ENCODE results near the gene SLC39A9. TPM values are rescaled to one million over a fixed set of nuclear protein-coding genes. Genes with fewer than 3 reads are reported as not detected.
A peak's percentile ranks its signal among the peaks of the same experiment; 100 is the strongest.

Gene SLC39A9
- total RNA-seq, 1 donor from 2014 or later: 61.2 TPM

- H3K9ac ChIP-seq: peak overlapping the region; percentile 69
- Mint-ChIP-seq H3K27ac (peak overlapping the region; percentile 100), H3K9me3 (no peaks in the 10 kb centered on the region), H3K4me1 (peaks cover 36% of the 10 kb centered on the region), H3K27me3 (ENCODE audit: insufficient read depth, low read depth) (no peaks in the 10 kb centered on the region), H3K4me3 (peak overlapping the region; percentile 94), H3K36me3 (peaks cover 18% of the 10 kb centered on the region)
- peaks cover 66% of the 10 kb centered on the region for H4K20me1 ChIP-seq (ENCODE audit: low read depth)
- no peaks in the 10 kb centered on the region for H3K27me3 ChIP-seq
- DNase-seq (ENCODE audit: low spot score): no peak
- H3K79me2 ChIP-seq (ENCODE audit: low read depth): peaks cover 96% of the 10 kb centered on the region
- H3K4me2 ChIP-seq: peak overlapping the region; percentile 84
- peaks cover 35% of the 10 kb centered on the region for H3K4me1 ChIP-seq
- no peak for TF ChIP-seq EZH2phosphoT487 (IDR thresholded peaks at IDR 0.05)
- TF ChIP-seq EZH2 (IDR thresholded peaks at IDR 0.05): no peak
- TF ChIP-seq CTCF (IDR thresholded peaks at IDR 0.05): no peak
- H3K4me3 ChIP-seq: peak overlapping the region; percentile 93
- H2AFZ ChIP-seq (replicated peaks): peak overlapping the region; percentile 99
- H3K36me3 ChIP-seq: peaks cover 16% of the 10 kb centered on the region
- no peaks in the 10 kb centered on the region for H3K9me3 ChIP-seq (ENCODE audit: low read depth)
- H3F3A ChIP-seq (ENCODE audit: low read depth): peaks cover 9% of the 10 kb centered on the region
- no peak overlapping the region for H3K27ac ChIP-seq
Observed at GRCh38 chr14:69398818-69399210, 322 bp downstream of the SLC39A9 start.

GRCh38 chr14:69399750-69400149 is 1.3 kb downstream of the SLC39A9 start:
- peaks cover 59% of the 10 kb centered on the region for H4K20me1 ChIP-seq (ENCODE audit: low read depth)
- no peak overlapping the region for H3K27ac Mint-ChIP-seq

GRCh38 chr14:69400154-69400553 is 1.7 kb downstream of the SLC39A9 start:
- H3K36me3 Mint-ChIP-seq: peaks cover 19% of the 10 kb centered on the region
- H3K4me1 Mint-ChIP-seq: peaks cover 36% of the 10 kb centered on the region
- TF ChIP-seq CTCF (IDR thresholded peaks at IDR 0.05): no peak
- TF ChIP-seq EZH2phosphoT487 (IDR thresholded peaks at IDR 0.05): no peak
- TF ChIP-seq EZH2 (IDR thresholded peaks at IDR 0.05): no peak
- no peaks in the 10 kb centered on the region for H3K9me3 ChIP-seq (ENCODE audit: low read depth)
- H3K27ac ChIP-seq: no peak overlapping the region
- H3K79me2 ChIP-seq (ENCODE audit: low read depth): peaks cover 96% of the 10 kb centered on the region
- peak overlapping the region; percentile 94 for H3K4me3 Mint-ChIP-seq
- peak overlapping the region; percentile 93 for H3K4me3 ChIP-seq
- no peak overlapping the region for H2AFZ ChIP-seq (replicated peaks)
- peaks cover 12% of the 10 kb centered on the region for H3K36me3 ChIP-seq
- no peak overlapping the region for H3K27ac Mint-ChIP-seq
- H3K9ac ChIP-seq: peak overlapping the region; percentile 9
- H3K9me3 Mint-ChIP-seq: peaks cover 3% of the 10 kb centered on the region
- H3K27me3 ChIP-seq: no peaks in the 10 kb centered on the region
- H3K4me1 ChIP-seq: peaks cover 35% of the 10 kb centered on the region
- no peak for DNase-seq (ENCODE audit: low spot score)
- peaks cover 9% of the 10 kb centered on the region for H3F3A ChIP-seq (ENCODE audit: low read depth)
- H3K27me3 Mint-ChIP-seq (ENCODE audit: insufficient read depth, low read depth): no peaks in the 10 kb centered on the region
- H4K20me1 ChIP-seq (ENCODE audit: low read depth): peaks cover 59% of the 10 kb centered on the region
- H3K4me2 ChIP-seq: peak overlapping the region; percentile 84

More at GRCh38 chr14:69399750-69400149, 1.3 kb downstream of the SLC39A9 start:
- H3F3A ChIP-seq (ENCODE audit: low read depth): peaks cover 9% of the 10 kb centered on the region
- peaks cover 35% of the 10 kb centered on the region for H3K4me1 ChIP-seq
- TF ChIP-seq EZH2 (IDR thresholded peaks at IDR 0.05) (no peak), EZH2phosphoT487 (IDR thresholded peaks at IDR 0.05) (no peak), CTCF (IDR thresholded peaks at IDR 0.05) (no peak)
- H3K4me2 ChIP-seq: peak overlapping the region; percentile 84
- peak overlapping the region; percentile 93 for H3K4me3 ChIP-seq
- peaks cover 96% of the 10 kb centered on the region for H3K79me2 ChIP-seq (ENCODE audit: low read depth)
- H3K36me3 ChIP-seq: peaks cover 13% of the 10 kb centered on the region
- H3K4me3 Mint-ChIP-seq: peak overlapping the region; percentile 94
- DNase-seq (ENCODE audit: low spot score): no peak
- H3K27me3 ChIP-seq: no peaks in the 10 kb centered on the region
- H2AFZ ChIP-seq (replicated peaks): no peak overlapping the region
- H3K36me3 Mint-ChIP-seq: peaks cover 22% of the 10 kb centered on the region
- H3K9ac ChIP-seq: peak overlapping the region; percentile 69
- H3K27ac ChIP-seq: no peak overlapping the region
- no peaks in the 10 kb centered on the region for H3K9me3 ChIP-seq (ENCODE audit: low read depth)
- peaks cover 36% of the 10 kb centered on the region for H3K4me1 Mint-ChIP-seq
- H3K27me3 Mint-ChIP-seq (ENCODE audit: insufficient read depth, low read depth): no peaks in the 10 kb centered on the region
- peaks cover 2% of the 10 kb centered on the region for H3K9me3 Mint-ChIP-seq

Data from neural progenitor cell (in vitro differentiated cells).